OCI-LY1 (cell line): Measurements from ENCODE around the gene EFHC1.

Source experiments
- H2AFZ ChIP-seq: fragments of 200-600 bp; sonication (generic), shearing (Covaris generic); 2 replicates; pipeline ENCODE4 v1.6.0; 2014; ENCODE audit warnings: antibody characterized with exemption, mild to moderate bottlenecking, low read length
- H3F3A ChIP-seq: fragments of 200-600 bp; sonication (generic), shearing (Covaris generic); 2 replicates; pipeline ENCODE4 v1.6.0; 2014; ENCODE audit warnings: mild to moderate bottlenecking, antibody characterized with exemption, low read length, moderate library complexity; ENCODE audit not compliant: insufficient read depth
- H3K27ac ChIP-seq: fragments of 200-600 bp; sonication (generic); 2 replicates; pipeline ENCODE4 v1.5.1; 2014; ENCODE audit warnings: low read length, mixed run types, mild to moderate bottlenecking, low read depth; ENCODE audit not compliant: poor library complexity, severe bottlenecking
- H3K27me3 ChIP-seq: fragments of 200-600 bp; sonication (generic); 2 replicates; pipeline ENCODE4 v1.6.0; 2014; ENCODE audit warnings: antibody characterized with exemption, mild to moderate bottlenecking, low read length, moderate library complexity; ENCODE audit not compliant: insufficient read depth
- H3K36me3 ChIP-seq: fragments of 200-600 bp; sonication (generic); 2 replicates; pipeline ENCODE4 v1.6.1; 2014; ENCODE audit warnings: mild to moderate bottlenecking, antibody characterized with exemption, low read length, moderate library complexity, mixed read lengths; ENCODE audit not compliant: insufficient read depth
- H3K4me1 ChIP-seq: fragments of 200-600 bp; sonication (generic); 2 replicates; pipeline ENCODE4 v1.5.1; 2014; ENCODE audit warnings: mild to moderate bottlenecking, low read length, moderate library complexity; ENCODE audit not compliant: insufficient read depth, severe bottlenecking
- H3K4me2 ChIP-seq: fragments of 200-600 bp; sonication (generic), shearing (Covaris generic); 2 replicates; pipeline ENCODE4 v1.6.1; 2014; ENCODE audit warnings: low read length
- H3K4me3 ChIP-seq: fragments of 200-600 bp; sonication (generic); 2 replicates; pipeline ENCODE4 v1.5.1; 2014; ENCODE audit warnings: low read length, low read depth, mild to moderate bottlenecking, mixed read lengths; ENCODE audit not compliant: poor library complexity, severe bottlenecking
- H3K79me2 ChIP-seq: fragments of 200-600 bp; shearing (Covaris generic); 2 replicates; pipeline ENCODE4 v1.6.1; 2016; ENCODE audit warnings: mixed run types, low read length, mixed read lengths; ENCODE audit not compliant: insufficient read depth
- H3K9ac ChIP-seq: fragments of 200-600 bp; sonication (generic), shearing (Covaris generic); 2 replicates; pipeline ENCODE4 v1.6.1; 2014; ENCODE audit warnings: mild to moderate bottlenecking, low read length, mixed read lengths
- H3K9me2 ChIP-seq: fragments of 200-600 bp; sonication (generic), shearing (Covaris generic); 2 replicates; pipeline ENCODE4 v1.6.1; 2014; ENCODE audit warnings: low read depth, mild to moderate bottlenecking, low read length, mixed read lengths
- H3K9me3 ChIP-seq: fragments of 200-600 bp; shearing (Covaris generic); 2 replicates; pipeline ENCODE4 v1.6.1; 2014; ENCODE audit warnings: low read length, mixed read lengths
- H4K20me1 ChIP-seq: fragments of 200-600 bp; sonication (generic), shearing (Covaris generic); 2 replicates; pipeline ENCODE4 v1.6.0; 2016; ENCODE audit warnings: mild to moderate bottlenecking, low read length; ENCODE audit not compliant: insufficient read depth
- CTCF ChIP-seq: fragments of 200-600 bp; sonication (generic), shearing (Covaris generic); IDR thresholded peaks from 2 replicates; pipeline ENCODE4 v1.5.1; 2017; ENCODE audit warnings: mild to moderate bottlenecking, antibody characterized with exemption, low read length, moderate library complexity, mixed read lengths
- EZH2 ChIP-seq: fragments of 200-600 bp; sonication (generic), shearing (Covaris generic); IDR thresholded peaks from 2 replicates; pipeline ENCODE4 v1.8.0; 2017; ENCODE audit warnings: borderline replicate concordance, mixed run types, mild to moderate bottlenecking, antibody characterized with exemption, low read length, moderate library complexity, mixed read lengths

Gene EFHC1

GRCh38 chr6:52512199-52512598, 92.1 kb downstream of the EFHC1 start:
- Histone ChIP-seq H4K20me1 (no peaks in the 10 kb centered on the region), H3F3A (no peaks in the 10 kb centered on the region), H3K27me3 (no peaks in the 10 kb centered on the region), H3K4me1 (peaks cover 28% of the 10 kb centered on the region), H3K9me2 (no peaks in the 10 kb centered on the region), H3K79me2 (no peaks in the 10 kb centered on the region), H3K4me2 (no peak overlapping the region), H3K9me3 (no peaks in the 10 kb centered on the region), H3K9ac (no peak overlapping the region), H3K36me3 (peaks cover 94% of the 10 kb centered on the region), H2AFZ (no peak overlapping the region), H3K27ac (peak overlapping the region; percentile 86), H3K4me3 (no peak overlapping the region)
- TF ChIP-seq EZH2 (no peak), CTCF (no peak)

- H3K4me3 ChIP-seq, result no peak overlapping the region
- no peak overlapping the region for H3K9ac ChIP-seq
- H3K27me3 ChIP-seq, result no peaks in the 10 kb centered on the region
- H3K4me2 ChIP-seq, result no peak overlapping the region
- peaks cover 28% of the 10 kb centered on the region for H3K4me1 ChIP-seq
- no peak overlapping the region for H2AFZ ChIP-seq
- H3F3A ChIP-seq, result no peaks in the 10 kb centered on the region
- no peaks in the 10 kb centered on the region for H3K9me2 ChIP-seq
- H4K20me1 ChIP-seq, result no peaks in the 10 kb centered on the region
- no peaks in the 10 kb centered on the region for H3K9me3 ChIP-seq
- no peak overlapping the region for H3K27ac ChIP-seq
- no peaks in the 10 kb centered on the region for H3K79me2 ChIP-seq
- peaks cover 91% of the 10 kb centered on the region for H3K36me3 ChIP-seq
- TF ChIP-seq CTCF (no peak), EZH2 (no peak)
These were observed 93.3 kb downstream of the EFHC1 start for GRCh38 chr6:52513464-52513863.

DNA sequence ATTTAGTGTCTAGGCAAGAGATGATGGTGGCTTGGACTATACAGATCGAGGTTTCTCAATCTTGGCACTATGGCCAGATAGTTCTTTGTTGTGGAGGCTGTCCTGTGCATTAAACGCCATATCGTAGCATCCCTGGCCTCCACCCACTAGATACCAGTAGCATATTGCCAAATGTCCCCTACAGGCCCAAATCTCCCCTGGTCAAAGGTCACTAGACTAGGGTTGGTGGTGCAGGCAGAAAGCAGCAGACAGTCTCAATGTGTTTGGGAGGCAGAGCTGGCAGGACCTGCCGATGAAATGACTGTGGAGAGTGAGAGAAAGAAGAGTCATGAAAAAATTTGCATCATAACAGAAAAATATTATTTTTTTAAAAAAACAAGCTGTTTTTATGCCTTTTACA, 93.8 kb downstream of the EFHC1 start:
- H3K9me2 ChIP-seq, result no peaks in the 10 kb centered on the region
- no peaks in the 10 kb centered on the region for H3K27me3 ChIP-seq
- no peaks in the 10 kb centered on the region for H4K20me1 ChIP-seq
- H3K36me3 ChIP-seq, result peaks cover 91% of the 10 kb centered on the region
- no peaks in the 10 kb centered on the region for H3K9me3 ChIP-seq
- H3F3A ChIP-seq, result no peaks in the 10 kb centered on the region
- no peak overlapping the region for H3K9ac ChIP-seq
- no peak overlapping the region for H3K27ac ChIP-seq
- no peak overlapping the region for H2AFZ ChIP-seq
- H3K4me1 ChIP-seq, result peaks cover 28% of the 10 kb centered on the region
- TF ChIP-seq CTCF, result no peak
- no peak for TF ChIP-seq EZH2
- no peak overlapping the region for H3K4me2 ChIP-seq
- H3K4me3 ChIP-seq, result no peak overlapping the region
- no peaks in the 10 kb centered on the region for H3K79me2 ChIP-seq
